A549 (cell line): ENCODE measurements around the gene TSBP1. TPM values are rescaled to one million over a fixed set of nuclear protein-coding genes. Genes with fewer than 3 reads are reported as not detected.
A peak's percentile ranks its signal among the peaks of the same experiment; 100 is the strongest.

Source experiments
- ATAC-seq, 2 experiments: fragments of 200-7000 bp in 1 of 2; fragments of >200 bp in 1 of 2; cut with Nextera tagmentation in 1 of 2; cut with Tn5 transposase in 1 of 2; 3 replicates each; pipeline versions ENCODE4 v1.8.0 to v1.9.1; 2018 to 2020; ENCODE audit warnings: mild to moderate bottlenecking in 1 of 2, moderate library complexity in 1 of 2
- CTCF ChIA-PET: fragments of 300-600 bp; sonication (Branson Sonifier 250); formaldehyde crosslinking; extraction: SDS; loops from one replicate; lab custom pipeline; 2021; ENCODE audit warnings: antibody characterized with exemption, inconsistent platforms; lab: Yijun Ruan, JAX
- POLR2A ChIA-PET: fragments of 350-600 bp; formaldehyde crosslinking; extraction: SDS; loops from one replicate; lab custom pipeline; 2021; ENCODE audit warnings: antibody characterized with exemption, inconsistent platforms; lab: Yijun Ruan, JAX
- DNase-seq, 2 experiments: peaks; one replicate each; pipeline versions ENCODE4 v3.0.0 to v3.0.0-alpha.2; 2011 to 2016; ENCODE audit warnings: low read depth in 1 of 2, low spot score in 1 of 2
- FAIRE-seq: peaks from 2 replicates; lab custom pipeline; 2011; peaks lifted over from hg19 to GRCh38; lab: Jason Lieb, UNC
- H3K27ac ChIP-seq, 2 experiments: fragments of >200 bp; sonication (Bioruptor Twin); formaldehyde crosslinking; 3 replicates each; pipeline ENCODE4 v1.5.1; 2016 to 2017
- H3K4me1 ChIP-seq: fragments of >200 bp; sonication (Bioruptor Twin); formaldehyde crosslinking; 3 replicates; pipeline ENCODE4 v1.6.1; 2016
- H3K4me2 ChIP-seq: fragments of >200 bp; sonication (Bioruptor Twin); formaldehyde crosslinking; 3 replicates; pipeline ENCODE4 v1.6.1; 2016
- H3K4me3 ChIP-seq: fragments of >200 bp; sonication (Bioruptor Twin); formaldehyde crosslinking; 3 replicates; pipeline ENCODE4 v1.5.1; 2016
- H3K9me3 ChIP-seq: fragments of >200 bp; sonication (Bioruptor Twin); formaldehyde crosslinking; 3 replicates; pipeline ENCODE4 v1.6.1; 2016
- BCL3 ChIP-seq: fragments of >200 bp; sonication (Bioruptor Twin); formaldehyde crosslinking; IDR thresholded peaks from 3 replicates; pipeline ENCODE4 v1.6.1; 2016
- CBX2 ChIP-seq: fragments of 200-600 bp; sonication (generic); IDR thresholded peaks from 2 replicates; pipeline ENCODE4 v1.6.1; 2016; ENCODE audit warnings: low read depth, mild to moderate bottlenecking, borderline replicate concordance
- CEBPB ChIP-seq, 2 experiments: fragments of >200 bp in 1 of 2; sonication (Bioruptor Twin) in 1 of 2; formaldehyde crosslinking in 1 of 2; IDR thresholded peaks; 2 replicates each; pipeline ENCODE4 v1.6.1; 2012 to 2016
- CTCF ChIP-seq: fragments of >200 bp; sonication (Bioruptor Twin); formaldehyde crosslinking; IDR thresholded peaks from 3 replicates; pipeline ENCODE4 v1.5.1; 2016
- EHMT2 ChIP-seq: fragments of 200-600 bp; sonication (generic); IDR thresholded peaks from 2 replicates; pipeline ENCODE4 v1.6.1; 2016; ENCODE audit warnings: antibody characterized with exemption, low read depth, mild to moderate bottlenecking, moderate library complexity
- FOSL2 ChIP-seq, 2 experiments: fragments of 450-650 bp in 1 of 2; fragments of >200 bp in 1 of 2; sonication (Bioruptor Twin) in 1 of 2; formaldehyde crosslinking; IDR thresholded peaks; 2 replicates each; pipeline versions ENCODE4 v1.5.0 to v1.6.1; 2016 to 2020; ENCODE audit warnings: mild to moderate bottlenecking in 1 of 2, moderate library complexity in 1 of 2
- JUN ChIP-seq, 2 experiments: fragments of >200 bp; sonication (Bioruptor Twin); formaldehyde crosslinking; IDR thresholded peaks; 2 replicates in 1 of 2; 3 replicates in 1 of 2; pipeline ENCODE4 v1.6.1; 2016 to 2017
- MAX ChIP-seq: IDR thresholded peaks from 2 replicates; pipeline ENCODE4 v1.6.1; 2012
- MYC ChIP-seq: IDR thresholded peaks from 2 replicates; pipeline ENCODE4 v1.6.1; 2012; ENCODE audit warnings: mild to moderate bottlenecking, inconsistent platforms, low read length, improper control_type of control experiment, borderline replicate concordance
- POLR2A ChIP-seq: IDR thresholded peaks from 2 replicates; pipeline ENCODE4 v1.6.1; 2012; ENCODE audit warnings: mild to moderate bottlenecking, low read length
- RAD21 ChIP-seq, 2 experiments: fragments of >200 bp in 1 of 2; sonication (Bioruptor Twin) in 1 of 2; formaldehyde crosslinking in 1 of 2; IDR thresholded peaks in 1 of 2; conservative IDR thresholded peaks in 1 of 2; 2 replicates in 1 of 2; 3 replicates in 1 of 2; pipeline ENCODE4 v1.6.1; 2012 to 2018; ENCODE audit warnings: inconsistent platforms in 1 of 2
- RFX5 ChIP-seq: fragments of 450-650 bp; IDR thresholded peaks from 2 replicates; pipeline ENCODE4 v1.7.1; 2014; ENCODE audit warnings: antibody characterized with exemption, mild to moderate bottlenecking, moderate library complexity
- RNF2 ChIP-seq: fragments of 200-600 bp; sonication (generic); IDR thresholded peaks from 2 replicates; pipeline ENCODE4 v1.6.1; 2016; ENCODE audit warnings: low read depth, mild to moderate bottlenecking, antibody characterized with exemption, moderate library complexity, borderline replicate concordance
- SMC3 ChIP-seq: fragments of >200 bp; sonication (Bioruptor Twin); formaldehyde crosslinking; IDR thresholded peaks from 3 replicates; pipeline ENCODE4 v1.6.1; 2018; ENCODE audit warnings: inconsistent platforms
- TFCP2L1 ChIP-seq: fragments of 250-450 bp; sonication (Bioruptor Pico); IDR thresholded peaks from 2 replicates; pipeline ENCODE4 v1.5.0; 2021; ENCODE audit warnings: mild to moderate bottlenecking
- WGBS: methylation state at CpG from one replicate; pipeline ENCODE4 v1.1.6; 2017; ENCODE audit errors: missing lambda C conversion rate; 5-methylcytosine and 5-hydroxymethylcytosine counted together
- polyA plus RNA-seq, 4 experiments: library from polyadenylated mRNA; depleted of rRNA in 3 of 4; stranded (reverse); fragments of >200 nt; fragmentation: RNase III in 1 of 4; extraction: RNeasy Plus Mini Kit Qiagen cat#74134 plus additional on column Dnase treatment in 1 of 4; gene quantifications; 2 replicates in 3 of 4; 3 replicates in 1 of 4; pipeline ENCODE4 v1.2.3, GENCODE V29; 2011 to 2017

Gene TSBP1
- polyA plus RNA-seq, 2 of the 4 experiments (the other 2 are of a cell fraction): not detected

GRCh38 chr6:32255199-32256153 lies 116.2 kb downstream of the TSBP1 start:
- FAIRE-seq (no peak), DNase-seq (peak; percentile 72 to 82), ATAC-seq (peak; percentile 99)
- POLR2A ChIA-PET: interaction anchor here (0.6 to 1.0 kb wide), 2 partner anchors 15 to 60 kb away, joined by 3 to 6 read pairs; no protein-coding TSS in a partner anchor
- CTCF ChIA-PET: interaction anchor here (0.6 to 6.0 kb wide), 12 partner anchors 9 to 158 kb away, joined by 3 to 46 read pairs (median 4); no protein-coding TSS in a partner anchor
- Histone ChIP-seq H3K4me2 (peak overlapping the region; percentile 76), H3K27ac (peak overlapping the region; percentile 60 to 84), H3K9me3 (no peaks in the 10 kb centered on the region), H3K4me1 (peaks cover 7% of the 10 kb centered on the region; the same call in 1 of the 3 replicates), H3K4me3 (peak overlapping the region; percentile 11)
- WGBS: 20% methylated on average over 24 of the region's 30 CpGs
- TF ChIP-seq MYC (0 out of 2 replicates have a peak, but pooled peaks have one; percentile 35), CTCF (peak; percentile 66), RAD21 (conservative IDR thresholded peaks at IDR 0.05 in 1 of 2, IDR thresholded peaks at IDR 0.05 in 1 of 2) (peak; percentile 27 to 46), CEBPB (IDR thresholded peaks at IDR 0.05) (peak; percentile 13 to 66; a peak in 2 of 4 replicates), SMC3 (peak; percentile 70), FOSL2 (IDR thresholded peaks at IDR 0.05) (peak; percentile 69), FOSL2 (CRISPR knock-in tag; IDR thresholded peaks at IDR 0.05) (peak; percentile 75), RFX5 (no peak), MAX (peak; percentile 62), JUN (IDR thresholded peaks at IDR 0.05) (peak in 1 of 2 experiments; percentile 35; a peak in 1 of 5 replicates), RNF2 (no peak), EHMT2 (no peak)

- TF ChIP-seq TFCP2L1 (CRISPR knock-in tag) (no peak), POLR2A (no peak), MYC (no peak), CBX2 (no peak), BCL3 (no peak)
- peak in 1 of 2 experiments; percentile 25 for DNase-seq
- Histone ChIP-seq H3K4me1 (peaks cover 7% of the 10 kb centered on the region; the same call in 1 of the 3 replicates), H3K4me3 (peak overlapping the region; percentile 11), H3K4me2 (peak overlapping the region; percentile 76), H3K9me3 (no peaks in the 10 kb centered on the region), H3K27ac (peak overlapping the region; percentile 60 to 84; a peak in 5 of 6 replicates)
- ChIA-PET CTCF (interaction anchor here (0.6 to 6.0 kb wide), 12 partner anchors 9 to 159 kb away, joined by 3 to 46 read pairs (median 4); no protein-coding TSS in a partner anchor), POLR2A (interaction anchor here (0.6 to 1.0 kb wide), 2 partner anchors 14 to 59 kb away, joined by 3 to 6 read pairs; no protein-coding TSS in a partner anchor)
- no peak for FAIRE-seq
- 65% methylated on average over 8 of the region's 12 CpGs for WGBS
- peak; percentile 52 to 66; a peak in 3 of 6 replicates for ATAC-seq
Measured at GRCh38 chr6:32254761-32255198, 116.9 kb downstream of the TSBP1 start.
